ENCODE measurements around the gene NOXA1.

GRCh38 chr9:137396227-137396626 lies 27.0 kb upstream of the NOXA1 start:
- TF ChIP-seq, protein P1, sequence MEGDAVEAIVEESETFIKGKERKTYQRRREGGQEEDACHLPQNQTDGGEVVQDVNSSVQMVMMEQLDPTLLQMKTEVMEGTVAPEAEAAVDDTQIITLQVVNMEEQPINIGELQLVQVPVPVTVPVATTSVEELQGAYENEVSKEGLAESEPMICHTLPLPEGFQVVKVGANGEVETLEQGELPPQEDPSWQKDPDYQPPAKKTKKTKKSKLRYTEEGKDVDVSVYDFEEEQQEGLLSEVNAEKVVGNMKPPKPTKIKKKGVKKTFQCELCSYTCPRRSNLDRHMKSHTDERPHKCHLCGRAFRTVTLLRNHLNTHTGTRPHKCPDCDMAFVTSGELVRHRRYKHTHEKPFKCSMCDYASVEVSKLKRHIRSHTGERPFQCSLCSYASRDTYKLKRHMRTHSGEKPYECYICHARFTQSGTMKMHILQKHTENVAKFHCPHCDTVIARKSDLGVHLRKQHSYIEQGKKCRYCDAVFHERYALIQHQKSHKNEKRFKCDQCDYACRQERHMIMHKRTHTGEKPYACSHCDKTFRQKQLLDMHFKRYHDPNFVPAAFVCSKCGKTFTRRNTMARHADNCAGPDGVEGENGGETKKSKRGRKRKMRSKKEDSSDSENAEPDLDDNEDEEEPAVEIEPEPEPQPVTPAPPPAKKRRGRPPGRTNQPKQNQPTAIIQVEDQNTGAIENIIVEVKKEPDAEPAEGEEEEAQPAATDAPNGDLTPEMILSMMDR (IDR thresholded peaks at IDR 0.05) = no peak
- no peak for TF ChIP-seq POLR2A (IDR thresholded peaks at IDR 0.05)

All from lower leg skin (tissue), 3 donors.